Measurements from ENCODE around the gene FRMD3. TPM values are rescaled to one million over a fixed set of nuclear protein-coding genes. Genes with fewer than 3 reads are reported as not detected.

Gene FRMD3
- total RNA-seq, 4 donors from 2014 or later = 15.9 to 28.6 (median 20.7) TPM

DNA sequence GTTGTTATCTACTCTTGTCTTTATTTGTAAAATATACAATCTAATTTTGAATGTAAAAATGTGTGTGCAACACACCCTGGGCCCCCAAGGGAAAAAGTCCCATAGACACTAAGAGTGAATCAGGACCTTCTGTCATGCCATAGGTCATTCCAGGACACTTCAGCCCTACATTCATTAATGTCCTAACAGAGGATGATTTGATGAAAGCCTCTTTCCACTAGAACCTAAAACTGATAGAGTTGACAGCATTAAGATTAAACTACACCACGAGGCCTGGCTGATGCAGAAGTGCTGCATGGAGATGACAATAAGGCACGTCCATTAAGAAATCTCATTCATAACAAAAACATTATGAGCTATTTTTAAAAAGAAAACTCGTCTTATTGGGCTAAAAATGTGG, 46.2 kb downstream of the FRMD3 start:
- 79 to 85% methylated on average over 3 of the region's 3 CpGs for WGBS, 2 donors
- Histone ChIP-seq H3K4me1 (no peaks in the 10 kb centered on the region), H3K9me3 (no peaks in the 10 kb centered on the region), H3K36me3 (no peaks in the 10 kb centered on the region), H3K27ac (no peak overlapping the region), H3K4me3 (replicated peaks in 1 of 3) (no peak overlapping the region), H3K27me3 (no peaks in the 10 kb centered on the region)
- DNase-seq = no peak
- TF ChIP-seq POLR2A (IDR thresholded peaks at IDR 0.05) = no peak
- TF ChIP-seq, protein P1, sequence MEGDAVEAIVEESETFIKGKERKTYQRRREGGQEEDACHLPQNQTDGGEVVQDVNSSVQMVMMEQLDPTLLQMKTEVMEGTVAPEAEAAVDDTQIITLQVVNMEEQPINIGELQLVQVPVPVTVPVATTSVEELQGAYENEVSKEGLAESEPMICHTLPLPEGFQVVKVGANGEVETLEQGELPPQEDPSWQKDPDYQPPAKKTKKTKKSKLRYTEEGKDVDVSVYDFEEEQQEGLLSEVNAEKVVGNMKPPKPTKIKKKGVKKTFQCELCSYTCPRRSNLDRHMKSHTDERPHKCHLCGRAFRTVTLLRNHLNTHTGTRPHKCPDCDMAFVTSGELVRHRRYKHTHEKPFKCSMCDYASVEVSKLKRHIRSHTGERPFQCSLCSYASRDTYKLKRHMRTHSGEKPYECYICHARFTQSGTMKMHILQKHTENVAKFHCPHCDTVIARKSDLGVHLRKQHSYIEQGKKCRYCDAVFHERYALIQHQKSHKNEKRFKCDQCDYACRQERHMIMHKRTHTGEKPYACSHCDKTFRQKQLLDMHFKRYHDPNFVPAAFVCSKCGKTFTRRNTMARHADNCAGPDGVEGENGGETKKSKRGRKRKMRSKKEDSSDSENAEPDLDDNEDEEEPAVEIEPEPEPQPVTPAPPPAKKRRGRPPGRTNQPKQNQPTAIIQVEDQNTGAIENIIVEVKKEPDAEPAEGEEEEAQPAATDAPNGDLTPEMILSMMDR (IDR thresholded peaks at IDR 0.05) = no peak
- intact Hi-C loops (cut with DNase I) = no loop called here

DNA sequence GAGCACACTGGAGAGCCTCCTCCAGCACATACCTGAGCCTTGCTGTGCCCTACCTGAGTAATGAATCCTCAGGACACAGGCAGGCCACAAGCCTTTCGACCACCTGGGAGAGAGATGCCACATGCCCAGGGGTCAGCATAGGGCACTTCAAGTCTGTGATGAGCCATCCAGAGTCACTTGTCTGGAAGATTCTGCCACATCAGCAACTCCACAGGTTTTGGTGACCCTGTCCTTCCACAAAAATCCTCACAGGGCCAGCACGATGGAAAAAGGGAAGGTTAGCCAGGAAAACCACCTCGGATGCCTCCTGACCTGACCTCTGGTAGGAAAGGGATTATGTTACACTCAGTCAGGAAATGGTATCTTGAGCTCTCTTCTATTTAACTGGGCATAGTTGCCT, 46.8 kb downstream of the FRMD3 start:
- H3K4me1 ChIP-seq = no peaks in the 10 kb centered on the region
- H3K27ac ChIP-seq = no peak overlapping the region
- intact Hi-C loops (cut with DNase I) = no loop called here

DNA sequence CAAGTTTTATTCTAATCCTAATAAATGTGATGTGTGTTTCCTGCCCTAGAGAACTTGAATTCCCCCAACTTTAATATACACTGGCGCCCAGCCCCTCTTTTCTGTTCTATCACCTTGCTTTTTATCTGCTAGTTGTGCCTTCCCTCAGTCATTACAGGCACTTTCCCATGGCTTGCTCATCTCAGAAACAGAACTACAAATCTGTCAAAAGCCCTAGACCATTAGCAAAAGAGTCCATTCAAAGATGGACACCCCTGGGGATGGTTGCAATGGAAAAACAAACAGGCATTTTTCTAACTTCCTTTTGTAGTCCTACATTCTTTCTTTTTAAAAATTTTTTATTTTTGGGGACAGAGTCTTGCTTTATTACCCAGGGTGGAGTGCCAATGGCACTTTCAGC, 48.2 kb downstream of the FRMD3 start:
- intact Hi-C loops (cut with DNase I) = no loop called here
- Histone ChIP-seq H3K4me1 (no peaks in the 10 kb centered on the region), H3K9me3 (no peaks in the 10 kb centered on the region), H3K36me3 (no peaks in the 10 kb centered on the region), H3K27ac (no peak overlapping the region), H3K4me3 (replicated peaks in 1 of 3) (no peak overlapping the region), H3K27me3 (no peaks in the 10 kb centered on the region)
- no peak for DNase-seq
- WGBS, 2 donors = 96 to 98% methylated on average over 1 of the region's 1 CpG
- TF ChIP-seq, protein P1 (IDR thresholded peaks at IDR 0.05) = no peak
- no peak for TF ChIP-seq POLR2A (IDR thresholded peaks at IDR 0.05)

More for the DNA sequence above, 46.8 kb downstream of the FRMD3 start:
- no peak overlapping the region for H3K4me3 ChIP-seq (replicated peaks in 1 of 3)
- H3K9me3 ChIP-seq = no peaks in the 10 kb centered on the region
- TF ChIP-seq, protein P1 (IDR thresholded peaks at IDR 0.05) = no peak
- TF ChIP-seq POLR2A (IDR thresholded peaks at IDR 0.05) = no peak
- H3K27me3 ChIP-seq = no peaks in the 10 kb centered on the region
- no peak for DNase-seq
- WGBS, 2 donors = 51 to 53% methylated on average over 3 of the region's 3 CpGs
- H3K36me3 ChIP-seq = no peaks in the 10 kb centered on the region

DNA sequence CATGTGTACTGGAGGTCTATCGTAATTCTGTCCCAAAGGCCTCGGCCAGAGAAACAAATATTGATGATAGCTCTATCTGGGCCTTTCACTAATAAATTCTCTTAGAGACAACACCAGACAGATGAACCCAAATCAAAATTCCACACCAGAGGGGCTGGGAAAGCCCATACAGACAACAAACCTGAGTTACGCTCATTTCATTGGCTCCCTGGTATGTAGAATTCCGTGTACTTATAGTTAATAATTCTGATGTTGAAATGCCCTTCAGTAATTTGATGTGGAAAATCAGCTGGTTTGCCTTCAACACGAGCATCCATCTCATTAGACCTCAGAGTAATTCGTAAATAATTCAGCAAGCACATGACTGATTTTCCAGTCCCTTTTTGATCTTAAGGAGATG, 53.2 kb downstream of the FRMD3 start:
- no peaks in the 10 kb centered on the region for H3K27me3 ChIP-seq
- no peaks in the 10 kb centered on the region for H3K36me3 ChIP-seq
- no peak for DNase-seq
- H3K4me3 ChIP-seq (replicated peaks in 1 of 3) = no peak overlapping the region
- no peaks in the 10 kb centered on the region for H3K9me3 ChIP-seq
- intact Hi-C loops (cut with DNase I) = no loop called here
- H3K27ac ChIP-seq = no peak overlapping the region
- no peaks in the 10 kb centered on the region for H3K4me1 ChIP-seq
- TF ChIP-seq POLR2A (IDR thresholded peaks at IDR 0.05) = no peak
- TF ChIP-seq, protein P1 (IDR thresholded peaks at IDR 0.05) = no peak
- 91 to 92% methylated on average over 6 of the region's 6 CpGs for WGBS, 2 donors

DNA sequence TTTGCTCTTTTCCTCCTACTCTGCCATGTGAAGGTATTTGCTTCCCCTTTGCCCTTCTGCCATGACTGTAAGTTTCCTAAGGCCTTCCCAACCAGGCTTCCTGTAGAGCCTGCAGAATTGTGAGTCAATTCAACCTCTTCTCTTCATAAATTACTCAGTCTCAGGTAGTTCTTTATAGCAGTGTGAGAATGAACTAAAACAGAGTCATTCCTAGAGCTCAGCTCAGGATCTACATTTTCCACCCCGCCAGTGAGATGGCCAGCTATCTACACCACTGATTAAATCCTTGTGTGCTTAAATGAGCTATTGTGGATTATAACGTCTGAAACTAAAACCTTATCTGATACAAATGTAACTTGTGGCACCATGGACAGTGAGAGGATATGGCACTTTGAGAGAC, 55.0 kb downstream of the FRMD3 start:
- TF ChIP-seq, protein P1 (IDR thresholded peaks at IDR 0.05) = no peak
- no peak for TF ChIP-seq POLR2A (IDR thresholded peaks at IDR 0.05)
- no peak for DNase-seq
- Histone ChIP-seq H3K36me3 (no peaks in the 10 kb centered on the region), H3K9me3 (no peaks in the 10 kb centered on the region), H3K4me3 (replicated peaks in 1 of 3) (no peak overlapping the region), H3K27me3 (no peaks in the 10 kb centered on the region), H3K4me1 (no peaks in the 10 kb centered on the region), H3K27ac (no peak overlapping the region)
- intact Hi-C loops (cut with DNase I) = no loop called here
- 73 to 83% methylated on average over 2 of the region's 2 CpGs for WGBS, 2 donors

All from thyroid gland (tissue), 4 donors.